Measurements from ENCODE around the gene HP.

HP gene

GRCh38 chr16:72015124-72015523 is 39.2 kb upstream of the HP start:
- Histone ChIP-seq H3K27ac (replicated peaks) (no peak overlapping the region), H3K27me3 (ENCODE audit: insufficient read depth, poor library complexity, severe bottlenecking) (no peaks in the 10 kb centered on the region), H3K4me3 (replicated peaks; ENCODE audit: insufficient read depth, low read length) (no peak overlapping the region)
- no peak for DNase-seq (ENCODE audit: low read depth in 1 of 2, low spot score in 1 of 2)
- TF ChIP-seq POLR2AphosphoS5 (IDR thresholded peaks at IDR 0.05; ENCODE audit: low read depth) = no peak
- TF ChIP-seq CTCF (IDR thresholded peaks at IDR 0.05; ENCODE audit: insufficient read depth, low read length) = no peak
- no peak for TF ChIP-seq REST (IDR thresholded peaks at IDR 0.05; ENCODE audit: insufficient replicate concordance, low read depth)
- TF ChIP-seq SPI1 (IDR thresholded peaks at IDR 0.05; ENCODE audit: borderline replicate concordance, low read depth) = no peak
- TF ChIP-seq GABPA (IDR thresholded peaks at IDR 0.05; ENCODE audit: low read depth) = no peak

DNA sequence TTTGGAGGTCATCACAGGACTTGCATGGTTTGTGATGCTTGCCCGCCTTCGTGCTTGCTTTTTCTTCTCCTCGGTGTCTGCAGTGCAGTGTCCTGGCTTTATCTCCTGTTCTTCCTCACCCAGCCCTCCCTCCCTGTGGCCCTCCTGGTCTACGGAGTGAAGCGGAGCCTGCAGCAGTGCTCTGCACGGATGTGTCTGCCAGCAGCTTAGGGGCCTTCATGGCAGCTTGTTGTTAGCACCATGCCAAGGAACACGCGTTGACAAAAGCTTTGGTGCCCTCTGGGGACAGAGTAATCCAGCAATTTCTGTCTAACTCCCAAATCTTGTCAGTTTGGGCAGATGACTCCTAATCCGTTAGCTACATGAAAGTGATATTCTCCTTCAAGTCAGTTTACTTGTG is 35.8 kb upstream of the HP start:
- TF ChIP-seq REST (IDR thresholded peaks at IDR 0.05; ENCODE audit: insufficient replicate concordance, low read depth) (no peak), CTCF (IDR thresholded peaks at IDR 0.05; ENCODE audit: insufficient read depth, low read length) (no peak), GABPA (IDR thresholded peaks at IDR 0.05; ENCODE audit: low read depth) (no peak), SPI1 (IDR thresholded peaks at IDR 0.05; ENCODE audit: borderline replicate concordance, low read depth) (no peak), POLR2AphosphoS5 (IDR thresholded peaks at IDR 0.05; ENCODE audit: low read depth) (no peak)
- no peak for DNase-seq (ENCODE audit: low read depth in 1 of 2, low spot score in 1 of 2)
- Histone ChIP-seq H3K27me3 (ENCODE audit: insufficient read depth, poor library complexity, severe bottlenecking) (no peaks in the 10 kb centered on the region), H3K4me3 (replicated peaks; ENCODE audit: insufficient read depth, low read length) (no peak overlapping the region), H3K27ac (replicated peaks) (no peak overlapping the region)

DNA sequence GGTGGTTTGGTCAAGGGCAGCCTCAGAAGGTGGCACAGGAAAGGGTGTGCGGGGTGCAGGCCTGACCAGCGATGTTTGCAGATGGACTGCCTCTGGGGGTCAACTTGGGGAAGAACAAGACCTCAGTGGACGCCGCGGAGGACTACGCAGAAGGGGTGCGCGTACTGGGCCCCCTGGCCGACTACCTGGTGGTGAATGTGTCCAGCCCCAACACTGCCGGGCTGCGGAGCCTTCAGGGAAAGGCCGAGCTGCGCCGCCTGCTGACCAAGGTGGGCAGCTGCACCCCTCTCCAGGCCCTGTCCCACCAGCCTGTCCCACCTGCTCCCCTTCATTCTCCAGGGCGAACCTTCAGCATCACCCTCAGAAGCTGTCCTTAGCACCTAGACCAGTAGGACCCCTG is 33.3 kb upstream of the HP start:
- no peak for TF ChIP-seq GABPA (IDR thresholded peaks at IDR 0.05; ENCODE audit: low read depth)
- TF ChIP-seq CTCF (IDR thresholded peaks at IDR 0.05; ENCODE audit: insufficient read depth, low read length) = no peak
- no peak for TF ChIP-seq REST (IDR thresholded peaks at IDR 0.05; ENCODE audit: insufficient replicate concordance, low read depth)
- TF ChIP-seq SPI1 (IDR thresholded peaks at IDR 0.05; ENCODE audit: borderline replicate concordance, low read depth) = no peak
- TF ChIP-seq POLR2AphosphoS5 (IDR thresholded peaks at IDR 0.05; ENCODE audit: low read depth) = no peak
- H3K27me3 ChIP-seq (ENCODE audit: insufficient read depth, poor library complexity, severe bottlenecking) = no peaks in the 10 kb centered on the region
- no peak overlapping the region for H3K4me3 ChIP-seq (replicated peaks; ENCODE audit: insufficient read depth, low read length)
- no peak overlapping the region for H3K27ac ChIP-seq (replicated peaks)
- DNase-seq (ENCODE audit: low read depth in 1 of 2, low spot score in 1 of 2) = no peak

Data from HL-60 (cell line).